Measurements from ENCODE around the gene PDZK1IP1.

- TF ChIP-seq CTCF (IDR thresholded peaks at IDR 0.05) (no peak), POLR2A (IDR thresholded peaks at IDR 0.05) (no peak), EP300 (IDR thresholded peaks at IDR 0.05) (no peak)
These were observed 7.1 kb downstream of the PDZK1IP1 start for GRCh38 chr1:47182676-47183235.
